SH-SY5Y (cell line): ENCODE results near the gene CNTFR.

ENCODE experiments used
- GATA2 ChIP-seq: IDR thresholded peaks from 2 replicates; pipeline ENCODE4 v1.6.1; 2011; ENCODE audit warnings: mild to moderate bottlenecking, low read depth, low read length
- GATA3 ChIP-seq: IDR thresholded peaks from 2 replicates; pipeline ENCODE4 v1.6.1; 2011; ENCODE audit warnings: low read depth, mild to moderate bottlenecking, low read length, moderate library complexity

- no peak for TF ChIP-seq GATA2
- TF ChIP-seq GATA3: no peak
Measured at GRCh38 chr9:34576597-34577399, 12.7 kb downstream of the CNTFR start.
